Liver (tissue), 9 donors: ENCODE measurements around the gene RTN1. TPM values are rescaled to one million over a fixed set of nuclear protein-coding genes. Genes with fewer than 3 reads are reported as not detected.

Experiments used
- DNase-seq: peaks from one replicate; pipeline ENCODE4 v3.0.0-alpha.2; 2017; ENCODE audit warnings: low spot score
- H3K27ac ChIP-seq, 2 donors: one replicate each; pipeline ENCODE4 v1.7.0; 2013; ENCODE audit warnings: inconsistent platforms in 2 of 2, low read length in 2 of 2, control low read depth in 1 of 2, low read depth in 1 of 2, mild to moderate bottlenecking in 1 of 2
- H3K27me3 ChIP-seq, 4 donors: one replicate each; pipeline versions ENCODE4 v1.6.1 to v1.7.0; 2013; ENCODE audit warnings: low read length in 3 of 4, inconsistent platforms in 1 of 4, mild to moderate bottlenecking in 1 of 4, moderate library complexity in 1 of 4; ENCODE audit not compliant: control insufficient read depth in 4 of 4, insufficient read depth in 4 of 4
- H3K36me3 ChIP-seq, 4 donors: one replicate each; pipeline versions ENCODE4 v1.6.1 to v1.7.0; 2013; ENCODE audit warnings: low read length in 3 of 4, mild to moderate bottlenecking in 3 of 4, low read depth in 1 of 4, moderate library complexity in 1 of 4; ENCODE audit not compliant: control insufficient read depth in 4 of 4, insufficient read depth in 3 of 4
- H3K4me1 ChIP-seq, 4 donors: one replicate each; pipeline versions ENCODE4 v1.6.1 to v1.7.0; 2013; ENCODE audit warnings: low read length in 3 of 4, mild to moderate bottlenecking in 3 of 4, moderate library complexity in 1 of 4; ENCODE audit not compliant: control insufficient read depth in 4 of 4, insufficient read depth in 4 of 4
- H3K4me3 ChIP-seq, 3 donors: one replicate each; pipeline versions ENCODE4 v1.6.1 to v1.7.0; 2013; ENCODE audit warnings: low read length in 3 of 3, control low read depth in 1 of 3, low read depth in 1 of 3, mild to moderate bottlenecking in 1 of 3
- H3K9ac ChIP-seq, 2 donors: one replicate each; pipeline ENCODE4 v1.7.0; 2013; ENCODE audit warnings: low read length in 2 of 2, mild to moderate bottlenecking in 2 of 2, moderate library complexity in 2 of 2, control low read depth in 1 of 2, low read depth in 1 of 2
- H3K9me3 ChIP-seq, 4 donors: one replicate each; pipeline versions ENCODE4 v1.6.1 to v1.7.0; 2013; ENCODE audit warnings: low read length in 3 of 4; ENCODE audit not compliant: control insufficient read depth in 4 of 4
- ATF3 ChIP-seq: IDR thresholded peaks from 2 replicates; pipeline ENCODE4 v1.6.1; 2016; ENCODE audit warnings: antibody characterized with exemption
- CTCF ChIP-seq: fragments of 150-350 bp; IDR thresholded peaks from 2 replicates; pipeline ENCODE4 v1.5.1; 2017; ENCODE audit warnings: improper control_type of control experiment, low read depth, low read length; ENCODE audit not compliant: missing input control
- EGR1 ChIP-seq, 2 donors: IDR thresholded peaks; 2 replicates each; pipeline ENCODE4 v1.6.1; 2016 to 2018; ENCODE audit warnings: antibody characterized with exemption in 2 of 2, low read depth in 2 of 2
- FOXA1 ChIP-seq: IDR thresholded peaks from 2 replicates; pipeline ENCODE4 v1.6.1; 2016; ENCODE audit warnings: antibody characterized with exemption
- FOXA2 ChIP-seq: IDR thresholded peaks from 2 replicates; pipeline ENCODE4 v1.6.1; 2016; ENCODE audit warnings: antibody characterized with exemption
- GABPA ChIP-seq, 2 donors: IDR thresholded peaks in 1 of 2; conservative IDR thresholded peaks in 1 of 2; 2 replicates each; pipeline ENCODE4 v1.6.1; 2016; ENCODE audit warnings: antibody characterized with exemption in 2 of 2, mild to moderate bottlenecking in 1 of 2, moderate library complexity in 1 of 2
- HNF4A ChIP-seq, 2 donors: conservative IDR thresholded peaks; 2 replicates each; pipeline ENCODE4 v1.6.1; 2016; ENCODE audit warnings: antibody characterized with exemption in 2 of 2, mild to moderate bottlenecking in 2 of 2
- HNF4G ChIP-seq: IDR thresholded peaks from 2 replicates; pipeline ENCODE4 v1.6.1; 2016; ENCODE audit warnings: antibody characterized with exemption
- JUND ChIP-seq, 2 donors: IDR thresholded peaks; 2 replicates each; pipeline ENCODE4 v1.6.1; 2016; ENCODE audit warnings: antibody characterized with exemption in 2 of 2
- MAX ChIP-seq: IDR thresholded peaks from 2 replicates; pipeline ENCODE4 v1.6.1; 2016; ENCODE audit warnings: antibody characterized with exemption
- NR2F2 ChIP-seq: IDR thresholded peaks from 2 replicates; pipeline ENCODE4 v1.6.1; 2016; ENCODE audit warnings: antibody characterized with exemption
- RAD21 ChIP-seq, 2 donors: IDR thresholded peaks; 2 replicates each; pipeline ENCODE4 v1.6.1; 2016; ENCODE audit warnings: antibody characterized with exemption in 2 of 2, mild to moderate bottlenecking in 2 of 2
- REST ChIP-seq: IDR thresholded peaks from 2 replicates; pipeline ENCODE4 v1.6.1; 2016; ENCODE audit warnings: antibody characterized with exemption, mild to moderate bottlenecking
- RXRA ChIP-seq, 2 donors: IDR thresholded peaks; 2 replicates each; pipeline ENCODE4 v1.6.1; 2017 to 2018; ENCODE audit warnings: antibody characterized with exemption in 2 of 2, mild to moderate bottlenecking in 1 of 2
- TAF1 ChIP-seq: conservative IDR thresholded peaks from 2 replicates; pipeline ENCODE4 v1.6.1; 2016; ENCODE audit warnings: antibody characterized with exemption, mild to moderate bottlenecking
- YY1 ChIP-seq: IDR thresholded peaks from 2 replicates; pipeline ENCODE4 v1.6.1; 2016; ENCODE audit warnings: antibody characterized with exemption, mild to moderate bottlenecking
- ZBTB33 ChIP-seq: IDR thresholded peaks from 2 replicates; pipeline ENCODE4 v1.6.1; 2016; ENCODE audit warnings: antibody characterized with exemption
- WGBS: extraction: QIAGEN DNeasy Blood & Tissue Kit; methylation state at CpG from one replicate; pipeline ENCODE4 v1.1.7; 2013; 5-methylcytosine and 5-hydroxymethylcytosine counted together
- polyA plus RNA-seq, 2 donors: library from polyadenylated mRNA; stranded (reverse) in 1 of 2; unstranded in 1 of 2; fragments of 200-250 nt in 1 of 2; fragments of >200 nt in 1 of 2; fragmentation: Nextera tagmentation in 1 of 2; extraction: Ambion mirVana in 1 of 2; gene quantifications; one replicate each; pipeline versions ENCODE4 v1.2.1 to v1.2.3, GENCODE V29; 2013 to 2015
- total RNA-seq, 2 donors: library from RNA; depleted of rRNA; stranded (reverse); fragments of >200 nt; gene quantifications; one replicate each; pipeline ENCODE4 v1.2.3, GENCODE V29; 2014
- donor health status: healthy.
- donor health status: healthy.
- donor health status: healthy.
- donor health status: healthy.
- donor health status: healthy.

The RTN1 gene
- total and polyA plus RNA-seq, 4 donors, result 0.08 to 1.8 (median 0.37) TPM

- Histone ChIP-seq H3K27me3 (no peaks in the 10 kb centered on the region), H3K4me3 (no peak overlapping the region), H3K9ac (no peak overlapping the region), H3K9me3 (no peaks in the 10 kb centered on the region), H3K4me1 (peaks cover 1 to 21% (median 7%) of the 10 kb centered on the region in 4 donors), H3K36me3 (no peaks in the 10 kb centered on the region), H3K27ac (no peak overlapping the region)
- 60% methylated on average over 2 of the region's 2 CpGs for WGBS
- no peak for DNase-seq
- TF ChIP-seq HNF4A (conservative IDR thresholded peaks at IDR 0.05) (no peak), JUND (IDR thresholded peaks at IDR 0.05) (no peak), ATF3 (no peak), CTCF (no peak), FOXA1 (no peak), FOXA2 (no peak), GABPA (IDR thresholded peaks at IDR 0.05 in 1 of 2, conservative IDR thresholded peaks at IDR 0.05 in 1 of 2) (no peak), RXRA (IDR thresholded peaks at IDR 0.05) (no peak), ZBTB33 (no peak), MAX (no peak), RAD21 (IDR thresholded peaks at IDR 0.05) (no peak), YY1 (no peak), EGR1 (IDR thresholded peaks at IDR 0.05; ENCODE audit: low read depth in 2 of 2) (no peak), REST (no peak), TAF1 (no peak)
Observed at GRCh38 chr14:59846595-59846994, 24.0 kb downstream of the RTN1 start.

- peaks cover 1 to 21% (median 7%) of the 10 kb centered on the region in 4 donors for H3K4me1 ChIP-seq
- no peaks in the 10 kb centered on the region for H3K27me3 ChIP-seq
- 72% methylated on average over 3 of the region's 3 CpGs for WGBS
- TF ChIP-seq HNF4G, result no peak
- no peak for TF ChIP-seq FOXA2
- TF ChIP-seq YY1, result no peak
- TF ChIP-seq NR2F2, result no peak
- no peak for TF ChIP-seq JUND (IDR thresholded peaks at IDR 0.05)
- TF ChIP-seq TAF1, result no peak
- TF ChIP-seq CTCF, result no peak
- no peak for TF ChIP-seq FOXA1
- TF ChIP-seq MAX, result no peak
- H3K9me3 ChIP-seq, result no peaks in the 10 kb centered on the region
- H3K9ac ChIP-seq, result no peak overlapping the region
- H3K27ac ChIP-seq, result no peak overlapping the region
- no peak for DNase-seq
- H3K36me3 ChIP-seq, result no peaks in the 10 kb centered on the region
- H3K4me3 ChIP-seq, result no peak overlapping the region
Observed at GRCh38 chr14:59845245-59845644, 25.3 kb downstream of the RTN1 start.
